GM19372 (cell line): ENCODE results near the gene LYPD6.

Experiments
- ATAC-seq: cut with Tn5 transposase; IDR thresholded peaks from one replicate; pipeline ENCODE4 v1.9.1; 2021; ENCODE audit warnings: mild to moderate bottlenecking, low read depth, moderate library complexity; ENCODE audit not compliant: unreplicated experiment

The LYPD6 gene

DNA sequence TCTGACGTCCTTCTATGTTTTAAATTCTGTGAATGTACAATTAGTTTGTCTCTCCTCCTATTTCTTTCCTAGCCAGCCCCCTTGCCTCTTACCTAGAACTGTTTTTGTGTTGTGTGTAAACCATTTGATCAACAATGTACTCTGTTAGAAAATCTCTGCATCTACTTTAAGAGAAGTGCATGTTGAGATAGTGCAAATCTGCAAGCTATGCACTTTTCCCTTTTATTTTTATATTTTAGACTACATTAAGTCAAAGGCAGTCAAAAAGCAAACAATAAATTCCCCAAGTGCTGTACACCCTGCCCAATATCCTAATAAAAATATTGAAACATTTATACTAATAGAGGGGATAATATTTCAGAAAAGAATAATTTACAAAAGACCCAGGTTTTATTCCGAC lies 13.7 kb downstream of the LYPD6 start:
- no peak for ATAC-seq

DNA sequence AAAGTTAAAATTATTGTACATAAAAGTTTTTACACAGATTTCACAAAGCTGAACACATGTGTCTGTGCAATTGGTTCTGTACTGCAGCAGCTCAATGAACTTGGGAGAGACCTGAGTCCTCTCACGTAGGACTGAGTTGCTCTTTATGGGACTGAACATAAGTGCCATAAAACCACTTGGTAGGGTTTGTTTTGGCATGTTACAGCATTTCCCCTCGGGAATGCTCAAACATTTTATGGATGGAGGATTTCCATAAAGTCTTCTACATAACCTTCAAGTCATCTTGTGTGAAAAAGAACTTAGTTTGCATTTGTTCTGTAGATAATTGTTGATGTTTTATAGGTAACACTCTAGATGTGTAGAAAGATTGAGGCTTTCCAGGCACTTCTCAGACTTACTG lies 15.9 kb downstream of the LYPD6 start:
- ATAC-seq = no peak

DNA sequence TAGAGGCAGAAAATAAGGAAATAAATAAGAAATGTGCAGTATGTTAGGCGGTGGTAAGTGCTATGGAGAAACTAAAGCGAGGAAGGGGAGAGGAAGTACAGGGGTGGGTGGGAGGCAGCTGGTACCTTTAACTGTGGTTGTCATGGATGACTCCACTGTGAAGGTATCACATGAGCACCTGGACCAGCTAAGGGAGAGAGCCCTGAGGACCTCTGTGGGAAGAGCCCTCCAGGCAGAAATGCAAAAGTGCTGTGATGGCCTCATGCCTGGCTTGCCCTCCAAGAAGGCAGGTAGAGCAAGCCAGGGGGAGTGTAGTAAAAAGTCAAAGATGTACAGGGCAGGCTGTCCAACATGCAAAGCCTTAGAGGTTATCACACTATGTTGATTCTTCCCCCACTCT lies 17.9 kb downstream of the LYPD6 start:
- no peak for ATAC-seq

DNA sequence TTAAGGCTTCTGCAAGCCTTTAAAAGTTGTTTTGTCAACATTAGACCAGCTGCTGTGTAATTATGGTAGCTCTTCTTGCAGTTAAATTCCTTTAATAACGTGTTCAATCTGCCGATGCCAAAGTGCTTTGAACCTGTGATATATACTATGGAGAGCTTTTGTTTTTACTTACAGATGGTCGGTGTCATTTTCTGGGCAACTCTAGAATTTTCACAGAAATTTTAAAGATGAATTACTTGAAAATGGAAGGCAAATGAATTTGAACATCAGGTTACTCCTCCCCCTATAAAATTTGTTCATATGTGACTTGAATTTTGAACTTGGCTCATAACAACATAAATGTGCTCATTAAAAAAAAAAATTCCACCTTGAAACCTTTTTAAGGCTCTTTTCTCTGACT lies 23.0 kb downstream of the LYPD6 start:
- no peak for ATAC-seq

DNA sequence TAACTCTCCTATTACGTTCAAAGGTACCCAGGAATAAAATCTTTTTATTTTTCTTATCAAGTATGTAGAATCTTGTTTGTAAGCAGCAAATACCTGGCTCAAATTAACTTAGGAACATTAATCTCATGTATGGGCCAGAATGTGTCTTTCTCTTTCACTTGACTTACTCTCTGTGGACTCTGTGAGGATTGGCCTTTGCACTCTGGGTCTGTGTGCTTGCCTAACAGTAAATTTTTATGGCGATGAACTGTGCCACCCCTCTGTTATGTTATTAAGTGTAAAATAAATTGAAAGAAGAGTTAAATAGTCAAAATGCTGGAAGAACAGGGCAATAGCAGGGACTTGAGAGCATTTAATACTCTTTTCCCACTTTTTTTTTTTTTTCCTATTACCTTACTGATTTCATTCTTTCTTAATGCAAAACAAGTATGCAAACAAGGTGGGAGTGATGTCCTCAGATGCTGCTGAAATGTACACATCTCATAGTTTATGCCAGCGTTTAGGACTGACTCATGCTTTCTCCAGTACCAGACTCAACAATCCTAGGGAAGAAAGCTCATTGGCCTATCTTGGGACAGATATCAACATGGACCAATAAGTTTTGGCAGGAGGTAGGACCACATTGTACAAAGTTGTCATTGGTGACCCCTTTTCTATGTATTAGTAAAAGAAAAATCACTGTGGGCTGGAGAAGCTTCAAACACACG lies 25.5 kb downstream of the LYPD6 start:
- ATAC-seq = no peak

DNA sequence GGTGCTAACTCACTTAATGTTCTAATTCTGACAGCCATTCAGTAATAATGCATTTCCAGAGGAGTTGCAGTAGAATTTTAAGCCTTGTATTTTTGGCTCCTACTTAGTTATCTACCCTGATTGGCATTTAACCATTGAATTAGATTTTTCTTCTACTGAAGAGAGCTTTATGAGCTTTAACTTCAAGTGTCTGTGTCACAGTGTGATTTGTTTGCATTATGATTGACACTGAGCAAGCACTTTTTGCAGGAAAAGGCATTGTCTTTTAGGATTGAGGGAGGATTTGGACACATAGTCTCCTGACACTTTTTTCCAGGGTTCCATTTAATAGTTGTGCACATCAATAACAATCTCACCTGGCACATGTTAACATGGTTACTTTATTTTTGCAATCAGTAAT lies 26.7 kb downstream of the LYPD6 start:
- no peak for ATAC-seq

DNA sequence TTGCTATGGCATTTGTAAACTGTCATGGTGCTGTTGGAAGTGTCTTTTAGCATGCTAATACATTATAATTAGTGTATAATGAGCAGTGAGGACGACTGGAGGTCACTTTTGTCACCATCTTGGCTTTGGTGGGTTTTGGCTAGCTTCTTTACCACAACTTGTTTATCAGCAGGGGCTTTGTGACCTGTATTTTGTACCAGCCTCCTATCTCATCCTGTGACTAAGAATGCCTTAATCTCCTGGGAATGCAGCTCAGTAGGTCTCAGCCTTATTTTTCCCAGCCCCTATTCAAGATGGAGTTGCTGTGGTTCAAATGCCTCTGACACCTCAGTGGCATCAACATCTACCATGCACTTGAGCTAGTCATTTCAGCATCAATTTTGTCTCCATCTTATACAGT lies 29.7 kb downstream of the LYPD6 start:
- ATAC-seq = no peak

DNA sequence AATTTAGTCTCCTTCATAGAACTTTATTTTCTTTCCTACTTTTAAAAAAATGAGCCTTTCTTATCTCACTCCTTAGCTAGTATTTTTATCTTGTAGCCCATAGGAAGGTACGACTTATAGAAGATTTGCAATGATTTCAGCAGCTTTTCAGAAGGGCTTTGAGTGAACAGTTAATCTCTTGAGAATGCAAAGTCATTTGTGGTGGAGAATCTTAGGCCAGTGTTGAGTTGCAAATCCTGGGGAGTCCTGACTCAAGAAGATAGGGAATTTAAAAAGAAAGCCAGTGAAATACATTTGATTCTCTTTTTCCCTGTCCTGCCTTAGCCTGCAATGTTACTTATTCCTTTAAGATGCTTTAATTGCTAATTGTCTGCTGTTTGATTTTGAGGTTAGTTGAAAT lies 33.6 kb downstream of the LYPD6 start:
- ATAC-seq = no peak

DNA sequence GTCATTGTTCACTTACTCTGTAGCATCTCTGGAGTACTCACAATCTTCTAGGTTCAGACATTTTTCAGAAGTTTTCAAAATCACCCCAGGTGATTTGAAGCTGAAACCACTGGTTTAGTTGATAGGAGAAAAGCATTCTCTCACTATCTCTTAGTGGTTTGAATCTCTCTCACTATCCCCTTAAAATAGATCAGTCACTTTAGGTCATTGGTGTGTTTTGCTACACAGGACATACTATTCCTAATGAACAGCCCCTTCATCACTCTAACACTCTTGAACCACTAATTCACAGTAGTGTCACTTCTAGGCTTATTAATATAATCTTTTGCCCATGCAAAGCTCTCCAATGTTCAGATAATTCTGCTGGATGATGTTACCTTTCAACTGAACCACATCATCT lies 34.5 kb downstream of the LYPD6 start:
- no peak for ATAC-seq

DNA sequence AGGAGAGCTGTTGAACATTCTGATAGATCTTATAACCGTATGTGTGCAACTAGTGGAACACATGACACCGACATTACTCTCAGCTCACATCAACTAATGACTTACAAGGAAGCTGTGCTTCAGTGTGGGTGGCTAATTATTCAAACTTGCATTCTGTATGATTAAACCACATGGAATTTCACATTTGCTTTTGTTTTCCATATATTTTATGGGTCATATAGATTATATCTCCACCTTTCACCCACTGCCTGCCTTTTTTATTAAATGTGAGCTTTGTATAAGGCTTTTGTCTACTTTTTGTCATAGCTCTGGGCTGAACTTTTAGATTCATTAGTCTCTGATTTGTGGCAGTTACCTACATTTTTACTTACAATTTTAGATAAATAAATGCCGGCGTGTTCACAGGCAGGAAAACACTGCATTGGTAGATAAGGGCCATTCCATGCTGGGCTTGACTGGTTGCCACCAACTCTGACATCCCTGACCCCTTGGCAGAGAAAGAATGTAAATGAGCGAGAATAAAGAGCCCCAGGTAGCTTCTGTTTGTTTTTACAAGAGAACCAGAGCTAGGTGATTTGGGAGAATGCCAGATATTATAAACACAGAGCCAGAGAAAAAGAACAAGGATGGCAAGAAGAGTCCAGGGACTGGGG lies 35.7 kb downstream of the LYPD6 start:
- no peak for ATAC-seq

DNA sequence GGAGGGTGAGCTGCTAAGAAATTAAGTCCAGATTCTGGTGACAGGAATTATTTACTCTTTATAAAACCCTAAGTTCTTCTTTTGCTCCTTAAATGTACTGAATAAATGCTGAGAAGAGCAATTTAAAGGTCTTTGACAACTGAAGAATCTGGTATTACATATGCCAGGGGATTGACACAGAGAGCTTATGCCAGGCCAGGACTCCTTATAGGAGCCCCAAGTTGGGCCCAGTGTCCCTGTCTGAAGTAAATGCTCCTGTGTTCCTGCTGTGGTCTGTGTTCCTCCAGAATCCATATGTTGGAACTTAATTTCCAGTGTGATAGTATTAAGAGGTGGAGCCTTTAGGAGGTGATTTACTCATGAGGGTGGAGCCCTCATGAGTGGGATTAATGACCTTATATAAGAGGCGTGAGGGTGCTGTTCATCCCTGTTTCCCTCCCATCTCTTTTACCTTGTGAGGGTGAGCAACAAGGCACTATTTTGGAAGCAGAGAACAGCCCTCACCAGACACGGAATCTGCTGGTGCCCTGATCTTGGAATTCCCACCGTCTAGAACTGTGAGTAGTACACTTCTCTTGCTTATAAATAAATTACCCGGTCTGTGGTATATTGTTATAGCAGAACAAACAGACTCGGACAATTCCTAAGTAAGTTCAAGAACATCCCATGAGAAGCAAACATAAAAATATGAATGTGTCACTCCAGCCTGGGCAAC lies 39.8 kb downstream of the LYPD6 start:
- ATAC-seq = no peak

DNA sequence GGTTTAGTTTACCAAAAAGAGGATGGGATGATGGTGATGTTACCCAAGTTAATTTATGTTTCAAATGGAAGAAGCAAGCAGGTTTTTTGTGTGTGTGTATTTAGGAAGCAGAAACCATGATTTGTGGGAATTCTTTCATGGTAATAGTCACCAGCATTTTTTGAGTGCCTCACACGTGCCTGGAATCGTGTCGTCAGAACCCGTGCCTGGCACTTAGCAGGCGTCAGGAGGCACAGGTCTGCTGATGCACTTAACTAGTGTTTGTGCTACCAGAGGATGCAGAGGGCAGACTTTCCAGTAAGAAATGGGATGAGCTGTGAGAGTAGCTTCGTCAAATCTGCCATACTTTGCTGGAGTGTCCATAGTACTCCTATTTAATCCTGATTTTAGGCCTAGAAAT lies 41.1 kb downstream of the LYPD6 start:
- no peak for ATAC-seq

DNA sequence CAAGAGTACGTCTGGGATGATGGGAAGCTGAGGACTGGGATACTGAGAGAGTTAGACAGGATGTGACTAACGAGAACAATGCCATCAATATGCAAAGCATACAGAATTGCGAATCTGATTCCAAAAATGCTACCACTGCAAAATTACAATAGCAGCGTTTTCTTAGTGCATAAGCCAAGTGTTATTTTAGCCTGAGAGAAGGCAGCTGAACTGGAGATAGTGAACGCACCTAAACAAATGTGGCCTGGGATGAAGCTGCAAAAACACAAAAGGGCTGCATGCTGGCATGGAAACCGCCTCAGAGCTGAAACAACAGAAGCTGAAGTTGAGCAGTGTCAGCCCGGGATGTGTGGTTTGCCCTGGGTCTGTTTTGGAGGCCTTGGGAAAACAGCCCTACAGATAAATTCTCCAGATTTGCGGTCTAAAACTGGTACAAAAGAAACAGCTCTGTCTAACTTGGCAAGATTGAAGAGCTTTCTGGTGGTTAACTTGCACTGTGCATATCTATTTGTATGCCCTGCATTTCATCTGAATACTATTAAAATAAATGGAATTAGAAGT lies 45.5 kb downstream of the LYPD6 start:
- ATAC-seq = no peak

DNA sequence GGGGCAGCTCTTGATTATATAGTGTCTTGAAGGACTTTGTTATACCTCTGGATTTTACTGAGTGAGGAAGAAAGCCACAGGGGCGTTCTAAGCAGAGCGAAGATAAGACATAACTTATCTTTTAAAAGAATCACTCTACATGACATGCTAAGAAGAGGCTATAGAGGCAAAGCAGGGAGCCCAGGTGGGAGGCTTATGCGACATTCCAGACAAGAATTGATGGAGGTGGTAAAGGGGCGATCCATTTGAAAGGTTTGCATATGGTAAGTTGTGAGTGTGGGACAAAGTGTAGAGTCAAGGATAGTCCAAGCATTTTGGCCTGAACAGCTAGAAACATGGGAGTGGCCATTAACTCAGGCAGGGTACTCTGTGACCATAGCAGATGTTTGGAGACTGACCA lies 49.8 kb downstream of the LYPD6 start:
- ATAC-seq = no peak

DNA sequence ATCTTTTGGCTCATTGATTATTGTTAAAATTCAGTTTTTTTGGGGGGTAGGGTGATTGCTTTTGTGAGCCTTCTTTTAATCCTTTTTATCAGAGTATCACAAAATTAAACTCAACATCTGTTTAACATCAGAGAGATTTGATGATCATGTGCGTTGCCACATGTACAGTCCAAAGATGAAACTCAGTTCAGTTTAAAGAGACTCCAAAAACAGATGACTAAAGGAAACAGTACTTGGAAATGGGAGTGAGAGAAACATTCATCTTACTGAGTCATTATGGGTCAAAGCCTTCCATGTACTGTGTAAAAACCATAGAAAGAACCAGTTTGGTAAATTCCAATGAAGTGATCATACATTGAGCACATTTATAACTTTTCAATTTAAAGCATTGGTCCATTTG lies 53.0 kb downstream of the LYPD6 start:
- ATAC-seq = no peak

DNA sequence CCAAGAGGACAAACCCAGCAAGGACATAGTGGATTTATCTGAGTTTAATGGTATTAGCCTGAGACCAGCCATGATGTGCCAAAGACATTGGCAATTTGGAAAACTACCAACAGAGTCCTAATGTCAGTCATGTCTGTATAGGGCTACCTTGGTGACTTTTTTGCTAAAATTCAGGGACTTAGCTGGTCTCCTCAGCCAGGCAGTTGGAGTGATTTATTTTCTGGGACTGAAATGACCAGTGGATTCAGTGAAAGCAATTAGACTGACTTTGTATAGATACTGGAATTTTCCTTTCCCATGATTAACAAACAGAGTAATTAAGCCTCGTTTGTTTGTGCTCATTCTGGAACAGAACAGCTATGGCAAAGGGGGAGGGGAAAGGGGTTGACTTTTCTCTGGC lies 55.0 kb downstream of the LYPD6 start:
- no peak for ATAC-seq

DNA sequence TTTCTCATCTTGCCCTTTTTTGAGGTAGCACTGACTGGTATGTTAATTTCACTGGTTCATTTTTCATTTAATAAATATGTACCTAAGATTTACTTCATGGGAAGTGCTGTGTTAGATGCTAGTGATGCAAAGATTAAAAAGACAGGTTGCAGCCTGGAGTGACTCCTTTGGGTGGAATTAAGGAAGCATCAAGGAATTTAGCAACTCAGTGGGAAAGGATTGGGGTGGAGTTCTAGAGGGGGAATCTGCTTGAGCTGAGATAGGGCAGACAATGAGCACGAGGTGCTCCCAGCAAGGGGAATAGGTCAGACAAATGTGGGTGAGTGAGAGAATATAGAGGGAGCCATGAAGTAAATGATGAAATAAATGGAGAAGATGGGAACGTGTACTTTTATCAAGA lies 57.0 kb downstream of the LYPD6 start:
- no peak for ATAC-seq

DNA sequence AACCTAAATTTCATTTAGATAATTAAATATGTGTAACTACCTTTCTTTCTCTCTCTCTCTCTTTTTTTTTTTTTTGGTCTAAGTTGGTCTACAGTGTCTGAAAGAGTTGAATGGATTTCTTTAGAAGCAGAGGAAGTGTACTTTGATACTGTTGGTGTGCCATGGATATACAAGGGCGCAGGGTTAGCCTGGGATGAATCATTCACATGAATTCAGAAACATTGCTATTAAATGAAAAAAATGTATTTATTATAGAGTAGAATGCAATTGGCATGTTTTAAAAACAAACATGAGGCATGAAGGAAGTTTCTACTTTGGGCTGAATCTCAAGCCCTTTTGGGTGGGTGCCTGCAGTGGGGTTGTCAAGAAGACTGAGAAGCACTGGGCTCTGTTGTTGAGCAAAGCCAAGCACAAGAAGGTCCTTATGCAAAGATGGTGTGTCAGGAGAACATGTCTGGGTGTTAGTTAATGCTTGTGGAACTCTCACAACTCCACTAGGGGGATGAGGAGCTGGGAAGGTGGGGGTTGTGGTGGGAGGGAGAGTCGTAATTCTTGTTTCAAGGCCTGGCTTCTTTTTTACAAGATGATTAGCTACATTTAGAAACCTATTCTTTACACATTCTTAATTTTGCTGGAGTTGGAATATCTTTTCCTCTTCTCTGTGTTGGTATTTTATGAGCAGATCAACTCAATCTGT lies 57.9 kb downstream of the LYPD6 start:
- ATAC-seq = no peak

DNA sequence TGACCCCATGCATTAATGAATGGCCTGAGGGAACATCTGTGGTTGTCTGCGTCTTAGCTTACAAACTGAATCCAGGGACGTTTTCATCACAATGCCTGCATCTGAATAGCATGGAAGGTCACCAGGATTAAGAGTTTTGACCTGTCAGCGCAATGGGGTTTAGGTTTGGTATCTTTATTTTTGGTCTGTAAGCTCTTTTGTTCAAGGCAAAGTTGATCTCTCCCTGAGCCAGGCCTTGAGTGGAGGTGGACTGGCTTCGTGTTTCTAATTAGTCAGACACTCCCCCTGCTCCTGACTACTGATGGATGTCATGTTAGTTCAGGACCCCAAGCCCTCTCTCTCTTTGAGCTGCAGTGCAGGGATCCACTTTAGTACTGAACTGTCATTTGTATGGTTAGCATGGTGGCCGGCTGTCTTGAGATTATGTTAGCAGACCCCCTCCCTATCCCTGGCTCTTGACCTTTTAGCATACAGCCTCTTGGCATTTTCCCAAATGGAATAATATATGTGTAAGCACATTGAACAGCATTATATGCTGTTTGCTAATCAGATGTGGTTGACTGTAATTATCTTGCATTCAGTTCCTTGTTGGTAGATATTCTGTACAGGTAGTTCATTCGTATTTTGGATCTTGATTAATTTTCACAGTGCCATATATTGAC lies 59.2 kb downstream of the LYPD6 start:
- ATAC-seq = no peak

DNA sequence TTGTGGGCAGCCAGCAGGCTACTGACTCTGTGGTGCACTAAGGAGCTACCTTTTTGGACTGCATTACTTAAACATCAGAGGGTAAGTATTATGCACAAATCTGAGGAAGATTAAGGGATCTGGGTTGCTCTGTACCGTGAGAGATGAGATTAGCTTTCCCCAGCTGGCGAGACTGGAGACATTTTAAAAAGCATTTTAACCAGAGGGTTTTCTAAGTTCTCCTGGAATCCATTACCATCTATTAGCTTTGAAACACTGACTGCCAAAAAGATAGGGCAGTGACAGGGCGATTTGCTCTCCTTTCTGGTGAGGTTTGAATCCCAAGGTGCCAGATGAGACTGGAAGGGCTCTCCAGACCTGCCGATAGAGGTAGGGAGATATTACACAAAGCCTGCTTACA lies 63.2 kb downstream of the LYPD6 start:
- ATAC-seq = no peak

DNA sequence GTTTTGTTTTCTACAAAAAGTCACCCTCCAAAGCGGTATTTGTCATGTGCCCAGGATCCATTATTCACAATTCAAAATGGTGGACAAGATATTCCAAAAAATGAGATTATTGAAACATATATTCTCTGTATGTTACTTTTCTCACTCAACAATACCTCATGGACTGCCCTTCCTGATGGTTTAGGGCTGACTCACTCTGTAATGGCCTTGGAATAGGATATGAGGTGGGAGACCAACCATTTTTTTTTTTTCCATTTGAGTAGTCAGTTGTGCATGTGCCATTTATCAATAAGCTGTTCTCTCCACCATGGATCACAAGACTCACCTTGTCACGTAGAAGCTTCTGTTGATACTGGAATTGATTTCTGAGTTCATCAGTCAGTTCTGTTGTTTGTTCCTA lies 64.5 kb downstream of the LYPD6 start:
- no peak for ATAC-seq
